Astrocyte (in vitro differentiated cells and primary cell): ENCODE data around the gene COBL.

Experiments
- CTCF ChIP-seq: IDR thresholded peaks from 2 replicates; pipeline ENCODE4 v1.5.1; 2011; ENCODE audit warnings: low read depth, mild to moderate bottlenecking, inconsistent platforms, low read length, moderate library complexity; ENCODE audit not compliant: insufficient read depth
- EZH2 ChIP-seq: IDR thresholded peaks from 2 replicates; pipeline ENCODE4 v1.6.1; 2012; ENCODE audit warnings: mild to moderate bottlenecking, low read length, inconsistent platforms; ENCODE audit not compliant: insufficient read depth

DNA sequence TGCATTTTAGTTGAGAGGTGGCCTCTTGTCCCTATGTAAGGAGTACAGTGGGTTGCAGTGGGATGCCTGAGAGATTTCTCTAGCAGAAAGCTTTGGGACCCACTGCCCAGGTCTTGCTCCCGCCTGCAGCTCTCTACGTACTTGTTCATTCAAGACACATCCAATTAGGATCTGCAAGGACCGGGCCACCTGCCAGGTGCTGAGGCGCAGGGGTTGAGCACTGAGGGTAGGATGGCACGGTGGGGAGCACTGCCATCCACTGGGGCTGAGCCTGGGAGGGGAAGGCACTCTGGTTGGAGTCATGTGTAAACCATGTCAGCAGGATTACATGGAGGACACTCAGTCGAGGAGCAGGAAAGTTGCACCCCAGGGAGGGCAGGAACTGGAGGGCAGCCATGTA, 342.8 kb downstream of the COBL start:
- no peak for TF ChIP-seq CTCF
- no peak for TF ChIP-seq EZH2
